ENCODE results near the gene ERH.

Gene ERH

DNA sequence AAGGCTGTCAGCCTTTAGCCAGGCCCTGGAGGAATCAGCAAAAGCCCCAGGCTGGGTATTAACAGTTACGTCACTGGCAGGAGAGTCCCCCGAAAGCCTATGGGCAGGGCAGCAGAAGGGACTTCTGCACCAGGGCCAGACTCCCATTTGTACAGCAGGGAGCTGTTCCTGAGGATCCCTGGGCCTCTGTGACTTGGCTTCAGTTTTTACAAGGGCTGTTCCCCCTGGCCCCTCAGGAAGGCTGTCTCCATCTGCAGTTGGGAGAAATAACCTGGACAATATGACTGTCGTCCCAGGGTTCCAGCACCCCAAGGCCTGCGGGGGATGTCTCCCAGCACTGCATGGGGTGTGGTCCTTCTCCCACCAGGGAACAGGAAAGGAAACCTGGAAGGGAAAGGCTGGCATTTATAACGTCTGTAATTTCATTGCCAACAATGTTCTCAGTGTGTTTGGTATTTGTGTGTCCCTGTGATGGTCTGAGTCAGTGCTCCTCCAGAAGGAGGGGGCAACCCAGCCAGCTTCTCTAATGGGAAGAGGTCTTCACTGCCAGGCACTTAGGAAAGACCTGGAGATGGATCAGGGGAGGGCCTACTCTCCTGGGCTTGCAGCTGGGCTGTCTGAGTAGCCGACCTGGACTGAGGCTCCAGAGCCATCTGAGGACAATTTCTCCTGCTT lies 42.4 kb downstream of the ERH start:
- H3K9me3 ChIP-seq (ENCODE audit: control insufficient read depth, insufficient read depth, low read depth, low read length) = no peaks in the 10 kb centered on the region
- no peak overlapping the region for H3K4me3 ChIP-seq (ENCODE audit: low read depth, low read length)
- H3K4me1 ChIP-seq (ENCODE audit: control insufficient read depth, insufficient read depth, low read length) = peaks cover 7% of the 10 kb centered on the region
- H3K36me3 ChIP-seq (ENCODE audit: control insufficient read depth, insufficient read depth, low read length) = no peaks in the 10 kb centered on the region
- no peaks in the 10 kb centered on the region for H3K27me3 ChIP-seq (ENCODE audit: control insufficient read depth, insufficient read depth, low read length)
- H3K9ac ChIP-seq (ENCODE audit: low read length) = no peak overlapping the region
- no peak overlapping the region for H3K27ac ChIP-seq (ENCODE audit: low read depth, low read length)

DNA sequence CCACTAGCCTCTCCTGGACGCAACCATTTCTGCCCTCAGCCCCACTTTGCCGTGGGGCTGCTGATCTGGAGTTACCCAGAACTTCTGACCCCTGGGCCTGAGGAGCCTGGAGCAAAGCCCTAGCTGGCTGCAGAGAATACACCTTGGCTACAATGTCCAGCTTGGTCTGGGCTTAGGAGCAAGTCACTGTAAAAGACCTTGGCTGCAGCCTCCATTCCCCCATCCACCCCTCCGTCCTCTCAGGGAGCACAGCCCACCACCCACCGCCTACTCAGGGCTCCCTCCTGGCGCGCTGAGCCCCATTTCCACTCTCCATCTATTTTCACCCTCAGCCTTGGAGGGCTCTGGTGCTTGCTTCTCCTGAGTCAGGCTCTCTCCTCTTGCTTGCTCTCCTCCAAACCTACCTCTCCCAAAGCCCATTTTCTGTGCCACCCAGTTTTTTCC lies 42.9 kb downstream of the ERH start:
- Histone ChIP-seq H3K9ac (ENCODE audit: low read length) (no peak overlapping the region), H3K27me3 (ENCODE audit: control insufficient read depth, insufficient read depth, low read length) (no peaks in the 10 kb centered on the region), H3K27ac (ENCODE audit: low read depth, low read length) (no peak overlapping the region), H3K4me1 (ENCODE audit: control insufficient read depth, insufficient read depth, low read length) (peaks cover 7% of the 10 kb centered on the region), H3K36me3 (ENCODE audit: control insufficient read depth, insufficient read depth, low read length) (no peaks in the 10 kb centered on the region), H3K9me3 (ENCODE audit: control insufficient read depth, insufficient read depth, low read depth, low read length) (no peaks in the 10 kb centered on the region), H3K4me3 (ENCODE audit: low read depth, low read length) (no peak overlapping the region)

DNA sequence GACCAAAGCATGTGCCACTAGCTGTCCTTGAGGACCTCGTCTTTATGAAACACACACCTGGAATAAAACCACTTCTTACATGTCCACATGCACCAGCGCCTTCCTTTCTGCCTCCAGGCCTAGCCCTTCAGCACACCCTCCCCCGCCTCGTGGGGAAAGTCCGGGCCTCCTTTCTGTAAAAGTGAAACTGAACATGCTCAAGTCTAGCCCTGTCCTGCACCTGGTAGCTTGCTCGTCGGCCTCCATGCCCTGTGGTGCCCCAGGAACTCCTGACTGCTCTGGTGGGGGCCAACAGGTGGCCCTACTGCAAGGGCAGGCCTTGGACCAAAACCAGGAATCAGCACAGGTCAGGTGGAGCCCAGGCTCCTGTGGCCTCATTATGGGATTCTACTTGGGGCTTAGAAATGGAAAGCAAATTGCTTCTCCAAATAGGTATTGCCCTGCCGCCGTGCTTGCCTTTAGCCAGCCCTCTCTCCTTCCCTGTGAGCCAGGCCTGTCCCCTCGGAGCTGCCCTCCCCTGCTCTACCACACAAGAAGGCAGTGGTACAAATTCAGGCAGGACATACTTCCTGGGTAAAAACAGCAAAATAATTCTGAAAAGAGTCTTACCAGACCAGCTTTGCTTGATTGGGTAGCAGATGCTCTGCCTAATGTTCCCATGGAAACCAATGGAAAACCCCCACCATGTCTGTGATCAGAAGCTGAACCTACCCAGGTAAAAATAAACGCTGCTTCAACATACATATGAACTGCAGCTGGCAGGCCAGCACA lies 43.5 kb downstream of the ERH start:
- no peaks in the 10 kb centered on the region for H3K36me3 ChIP-seq (ENCODE audit: control insufficient read depth, insufficient read depth, low read length)
- H3K4me1 ChIP-seq (ENCODE audit: control insufficient read depth, insufficient read depth, low read length) = peaks cover 7% of the 10 kb centered on the region
- no peak overlapping the region for H3K9ac ChIP-seq (ENCODE audit: low read length)
- H3K9me3 ChIP-seq (ENCODE audit: control insufficient read depth, insufficient read depth, low read depth, low read length) = no peaks in the 10 kb centered on the region
- no peak overlapping the region for H3K4me3 ChIP-seq (ENCODE audit: low read depth, low read length)
- no peak overlapping the region for H3K27ac ChIP-seq (ENCODE audit: low read depth, low read length)
- H3K27me3 ChIP-seq (ENCODE audit: control insufficient read depth, insufficient read depth, low read length) = no peaks in the 10 kb centered on the region

DNA sequence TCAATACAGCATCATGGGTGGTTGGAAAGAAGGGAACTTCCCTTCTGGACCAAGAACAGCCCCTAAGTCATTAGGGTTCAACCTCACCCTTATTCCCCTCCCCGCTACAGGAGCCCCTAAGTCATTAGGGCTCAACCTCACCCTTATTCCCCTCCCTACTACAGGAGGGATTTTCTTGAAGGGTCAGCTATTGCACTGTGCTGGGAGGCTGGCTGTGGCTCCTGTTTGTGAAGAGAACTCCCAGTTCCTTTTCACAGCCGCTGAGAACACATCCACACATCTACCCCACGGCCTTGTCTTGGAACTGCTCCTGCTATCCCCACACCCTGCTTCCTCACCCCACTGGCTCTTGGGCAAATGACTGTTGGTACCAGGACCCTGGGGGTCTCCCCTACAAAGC lies 44.9 kb downstream of the ERH start:
- no peak overlapping the region for H3K27ac ChIP-seq (ENCODE audit: low read depth, low read length)
- no peak overlapping the region for H3K4me3 ChIP-seq (ENCODE audit: low read depth, low read length)
- no peaks in the 10 kb centered on the region for H3K27me3 ChIP-seq (ENCODE audit: control insufficient read depth, insufficient read depth, low read length)
- H3K4me1 ChIP-seq (ENCODE audit: control insufficient read depth, insufficient read depth, low read length) = peaks cover 10% of the 10 kb centered on the region
- H3K9me3 ChIP-seq (ENCODE audit: control insufficient read depth, insufficient read depth, low read depth, low read length) = no peaks in the 10 kb centered on the region
- no peaks in the 10 kb centered on the region for H3K36me3 ChIP-seq (ENCODE audit: control insufficient read depth, insufficient read depth, low read length)
- H3K9ac ChIP-seq (ENCODE audit: low read length) = no peak overlapping the region

DNA sequence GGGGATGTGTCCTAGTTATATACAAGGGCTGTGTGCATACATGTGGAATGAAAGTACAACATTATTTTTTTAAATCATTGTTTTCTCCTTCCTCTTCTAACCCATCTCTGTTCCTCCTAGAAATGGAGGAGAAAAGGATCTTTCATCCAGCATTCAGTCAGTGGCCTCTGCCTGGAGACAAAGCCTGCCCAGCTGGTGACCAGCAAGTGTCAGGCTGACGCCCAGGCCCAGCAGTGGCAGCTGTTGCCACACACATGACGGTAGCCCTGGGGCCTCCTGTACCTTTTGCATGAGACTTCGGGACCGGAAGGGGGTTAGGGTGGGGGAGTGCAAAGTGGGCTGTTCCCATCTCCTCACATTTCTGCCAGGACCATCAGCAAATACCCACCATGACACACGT lies 46.2 kb downstream of the ERH start:
- Histone ChIP-seq H3K9ac (ENCODE audit: low read length) (no peak overlapping the region), H3K9me3 (ENCODE audit: control insufficient read depth, insufficient read depth, low read depth, low read length) (no peaks in the 10 kb centered on the region), H3K4me1 (ENCODE audit: control insufficient read depth, insufficient read depth, low read length) (peaks cover 10% of the 10 kb centered on the region), H3K27ac (ENCODE audit: low read depth, low read length) (no peak overlapping the region), H3K36me3 (ENCODE audit: control insufficient read depth, insufficient read depth, low read length) (no peaks in the 10 kb centered on the region), H3K27me3 (ENCODE audit: control insufficient read depth, insufficient read depth, low read length) (no peaks in the 10 kb centered on the region; the same call in 1 of the 2 replicates), H3K4me3 (ENCODE audit: low read depth, low read length) (no peak overlapping the region)

DNA sequence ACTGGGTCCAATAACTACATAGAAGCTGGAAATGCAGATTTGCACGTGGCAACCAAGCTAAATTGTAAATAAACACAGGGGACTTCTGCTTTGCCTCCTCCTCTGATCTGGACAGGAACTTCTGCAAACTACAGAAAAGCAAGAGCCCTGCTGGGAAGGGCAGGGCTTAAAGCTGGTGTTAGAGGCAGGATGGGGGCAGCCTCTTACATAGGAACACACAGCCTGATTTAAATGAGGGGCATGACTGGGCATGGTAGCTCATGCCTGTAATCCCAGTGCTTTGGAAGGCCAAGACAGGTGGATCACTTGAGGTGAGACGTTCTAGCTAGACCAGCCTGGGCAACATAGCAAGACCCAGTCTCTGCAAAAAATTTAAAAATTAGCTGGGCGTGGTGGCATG lies 46.7 kb downstream of the ERH start:
- Histone ChIP-seq H3K9me3 (ENCODE audit: control insufficient read depth, insufficient read depth, low read depth, low read length) (no peaks in the 10 kb centered on the region), H3K27me3 (ENCODE audit: control insufficient read depth, insufficient read depth, low read length) (no peaks in the 10 kb centered on the region; the same call in 1 of the 2 replicates), H3K9ac (ENCODE audit: low read length) (no peak overlapping the region), H3K27ac (ENCODE audit: low read depth, low read length) (no peak overlapping the region), H3K4me1 (ENCODE audit: control insufficient read depth, insufficient read depth, low read length) (peaks cover 12% of the 10 kb centered on the region), H3K4me3 (ENCODE audit: low read depth, low read length) (no peak overlapping the region), H3K36me3 (ENCODE audit: control insufficient read depth, insufficient read depth, low read length) (no peaks in the 10 kb centered on the region)

DNA sequence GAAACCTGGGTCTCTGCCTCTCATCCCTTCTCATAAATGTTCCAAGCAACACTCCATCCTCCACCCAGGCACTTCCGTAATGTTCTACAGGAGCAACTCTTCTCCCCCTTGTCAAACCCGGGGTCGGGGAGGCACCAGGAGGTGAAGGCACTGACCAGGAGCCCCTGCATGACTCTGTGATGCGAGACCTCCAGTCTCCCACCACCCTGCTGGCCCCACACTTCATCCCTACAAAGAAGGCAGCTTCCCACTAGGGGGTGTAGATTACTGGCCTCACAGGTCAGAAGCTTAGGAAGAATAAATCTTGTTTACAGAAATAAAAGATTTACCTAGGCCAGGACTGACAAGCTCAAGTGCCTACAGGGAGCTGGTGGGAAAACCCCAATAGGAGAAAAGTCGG lies 47.2 kb downstream of the ERH start:
- no peaks in the 10 kb centered on the region for H3K36me3 ChIP-seq (ENCODE audit: control insufficient read depth, insufficient read depth, low read length)
- H3K4me1 ChIP-seq (ENCODE audit: control insufficient read depth, insufficient read depth, low read length) = peaks cover 14% of the 10 kb centered on the region
- H3K27ac ChIP-seq (ENCODE audit: low read depth, low read length) = no peak overlapping the region
- no peak overlapping the region for H3K4me3 ChIP-seq (ENCODE audit: low read depth, low read length)
- no peaks in the 10 kb centered on the region for H3K9me3 ChIP-seq (ENCODE audit: control insufficient read depth, insufficient read depth, low read depth, low read length)
- no peaks in the 10 kb centered on the region; the same call in 1 of the 2 replicates for H3K27me3 ChIP-seq (ENCODE audit: control insufficient read depth, insufficient read depth, low read length)
- H3K9ac ChIP-seq (ENCODE audit: low read length) = no peak overlapping the region

DNA sequence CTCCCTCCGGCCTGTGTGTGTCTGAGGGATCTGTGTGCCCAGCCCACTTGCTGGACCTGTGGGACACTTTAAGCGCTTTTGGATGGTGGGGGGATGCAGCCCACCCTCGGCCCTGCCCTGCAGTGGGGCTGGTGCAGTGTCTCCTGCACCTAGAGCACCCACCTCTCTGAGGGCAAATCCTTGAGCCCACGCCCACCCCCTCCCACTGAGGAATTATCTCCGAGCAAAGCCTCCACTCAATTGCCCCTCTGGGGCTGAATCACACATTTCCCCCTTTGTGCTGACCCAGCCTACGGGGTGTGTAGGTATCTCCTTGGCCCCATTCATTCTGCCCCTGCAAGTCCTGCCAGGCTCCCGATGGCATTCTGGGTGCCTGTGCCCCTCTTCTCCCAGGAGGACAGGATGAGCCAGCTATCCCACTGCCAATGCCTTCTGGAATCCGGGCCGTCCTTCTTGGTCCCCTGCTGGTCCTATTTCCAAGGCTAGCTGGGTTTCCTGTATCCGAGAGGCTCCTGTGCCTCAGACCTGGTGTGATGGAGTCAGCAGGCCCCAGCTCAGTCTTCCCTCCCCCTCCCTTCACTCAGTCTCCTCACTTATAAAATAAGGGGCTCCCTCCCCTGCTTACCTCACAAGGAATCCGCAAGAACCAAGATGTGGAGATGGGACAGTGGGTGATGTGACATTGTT lies 48.9 kb downstream of the ERH start:
- no peaks in the 10 kb centered on the region; the same call in 1 of the 2 replicates for H3K27me3 ChIP-seq (ENCODE audit: control insufficient read depth, insufficient read depth, low read length)
- H3K9me3 ChIP-seq (ENCODE audit: control insufficient read depth, insufficient read depth, low read depth, low read length) = no peaks in the 10 kb centered on the region
- no peak overlapping the region for H3K9ac ChIP-seq (ENCODE audit: low read length)
- no peak overlapping the region for H3K4me3 ChIP-seq (ENCODE audit: low read depth, low read length)
- no peak overlapping the region for H3K27ac ChIP-seq (ENCODE audit: low read depth, low read length)
- peaks cover 19% of the 10 kb centered on the region for H3K4me1 ChIP-seq (ENCODE audit: control insufficient read depth, insufficient read depth, low read length)
- H3K36me3 ChIP-seq (ENCODE audit: control insufficient read depth, insufficient read depth, low read length) = no peaks in the 10 kb centered on the region

DNA sequence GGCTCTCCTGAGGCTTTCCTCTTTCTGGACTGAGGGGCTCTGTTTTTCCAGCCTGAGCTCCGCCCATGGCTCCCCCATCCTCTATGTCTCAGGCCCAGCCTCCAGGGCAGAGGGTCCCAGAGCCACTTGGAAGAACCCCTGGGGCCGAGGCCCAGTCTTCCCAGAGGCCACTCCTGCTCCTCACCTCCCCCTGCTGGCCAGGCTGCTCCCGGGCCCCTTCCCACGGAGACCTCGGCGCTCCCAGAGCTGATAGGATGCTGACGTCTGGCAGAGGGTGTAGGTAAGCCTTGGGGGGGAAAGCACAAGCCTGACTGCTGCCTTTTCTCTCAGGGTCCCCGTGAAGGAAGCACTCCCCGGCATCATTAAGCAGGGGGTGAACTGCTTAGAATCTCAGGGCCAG lies 51.4 kb downstream of the ERH start:
- Histone ChIP-seq H3K4me1 (ENCODE audit: control insufficient read depth, insufficient read depth, low read length) (peaks cover 19% of the 10 kb centered on the region), H3K4me3 (ENCODE audit: low read depth, low read length) (no peak overlapping the region), H3K9me3 (ENCODE audit: control insufficient read depth, insufficient read depth, low read depth, low read length) (no peaks in the 10 kb centered on the region), H3K36me3 (ENCODE audit: control insufficient read depth, insufficient read depth, low read length) (no peaks in the 10 kb centered on the region), H3K27ac (ENCODE audit: low read depth, low read length) (no peak overlapping the region), H3K9ac (ENCODE audit: low read length) (no peak overlapping the region), H3K27me3 (ENCODE audit: control insufficient read depth, insufficient read depth, low read length) (no peaks in the 10 kb centered on the region; the same call in 1 of the 2 replicates)

DNA sequence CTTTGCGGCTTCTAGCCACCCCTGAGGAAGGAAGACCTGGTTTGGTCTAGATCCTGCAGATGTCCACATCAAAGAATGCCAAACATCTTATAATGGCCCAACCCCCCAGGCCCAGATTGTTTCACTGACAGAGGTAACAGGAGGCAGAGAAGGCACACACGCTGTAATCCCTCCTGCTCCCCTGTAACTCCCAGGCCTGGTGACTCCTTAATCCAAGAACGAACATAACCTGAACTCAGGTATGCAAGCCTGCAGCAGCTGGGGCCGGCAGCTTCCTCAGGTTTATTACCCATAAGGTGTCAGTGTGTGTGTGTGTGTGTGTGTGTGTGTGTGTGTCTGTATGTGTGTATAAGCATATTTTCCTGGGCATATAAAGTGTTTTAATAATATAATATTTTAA lies 52.7 kb downstream of the ERH start:
- no peaks in the 10 kb centered on the region; the same call in 1 of the 2 replicates for H3K27me3 ChIP-seq (ENCODE audit: control insufficient read depth, insufficient read depth, low read length)
- peaks cover 12% of the 10 kb centered on the region; the same call in 1 of the 2 replicates for H3K4me1 ChIP-seq (ENCODE audit: control insufficient read depth, insufficient read depth, low read length)
- H3K36me3 ChIP-seq (ENCODE audit: control insufficient read depth, insufficient read depth, low read length) = no peaks in the 10 kb centered on the region
- H3K4me3 ChIP-seq (ENCODE audit: low read depth, low read length) = no peak overlapping the region
- no peaks in the 10 kb centered on the region for H3K9me3 ChIP-seq (ENCODE audit: control insufficient read depth, insufficient read depth, low read depth, low read length)
- no peak overlapping the region for H3K27ac ChIP-seq (ENCODE audit: low read depth, low read length)
- H3K9ac ChIP-seq (ENCODE audit: low read length) = no peak overlapping the region

DNA sequence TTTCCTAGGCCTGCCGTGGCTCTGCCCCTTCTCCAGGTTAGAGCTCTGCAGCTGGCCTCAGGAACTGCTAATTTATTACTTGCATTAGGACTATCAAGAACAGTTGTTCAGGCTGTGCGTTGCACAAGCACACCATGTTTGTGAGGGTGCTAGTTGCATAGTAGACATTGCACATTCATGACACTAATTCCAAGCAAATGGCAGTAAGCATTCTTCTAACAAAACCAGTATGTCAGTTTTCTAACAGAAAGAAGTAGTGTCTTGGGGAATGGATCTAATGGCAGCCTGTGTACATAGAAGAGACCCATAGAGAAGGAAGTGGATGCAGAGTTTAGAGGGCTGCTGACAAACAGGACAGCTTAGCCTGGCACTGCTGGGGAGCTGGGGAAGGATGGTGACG lies 53.9 kb downstream of the ERH start:
- Histone ChIP-seq H3K4me3 (ENCODE audit: low read depth, low read length) (no peak overlapping the region), H3K36me3 (ENCODE audit: control insufficient read depth, insufficient read depth, low read length) (no peaks in the 10 kb centered on the region)

More for the DNA sequence above, 53.9 kb downstream of the ERH start:
- no peak overlapping the region for H3K9ac ChIP-seq (ENCODE audit: low read length)
- H3K4me1 ChIP-seq (ENCODE audit: control insufficient read depth, insufficient read depth, low read length) = peaks cover 8% of the 10 kb centered on the region; the same call in 1 of the 2 replicates
- H3K27me3 ChIP-seq (ENCODE audit: control insufficient read depth, insufficient read depth, low read length) = no peaks in the 10 kb centered on the region; the same call in 1 of the 2 replicates
- no peak overlapping the region for H3K27ac ChIP-seq (ENCODE audit: low read depth, low read length)
- H3K9me3 ChIP-seq (ENCODE audit: control insufficient read depth, insufficient read depth, low read depth, low read length) = no peaks in the 10 kb centered on the region
